GM19193 (cell line): ENCODE results near the gene RPS18.
A peak's percentile ranks its signal among the peaks of the same experiment; 100 is the strongest.

Experiments
- POLR2A ChIP-seq: IDR thresholded peaks from 4 replicates; pipeline ENCODE4 v1.6.1; 2011; ENCODE audit not compliant: insufficient read depth, insufficient read length; ENCODE audit errors: extremely low read depth

RPS18 gene

GRCh38 chr6:33279971-33280511 lies 8.2 kb downstream of the RPS18 start:
- no peak for TF ChIP-seq POLR2A

GRCh38 chr6:33280539-33280938 lies 8.7 kb downstream of the RPS18 start:
- TF ChIP-seq POLR2A, result no peak

GRCh38 chr6:33286946-33287914 lies 15.4 kb downstream of the RPS18 start:
- TF ChIP-seq POLR2A, result no peak

- TF ChIP-seq POLR2A, result no peak
Observed at GRCh38 chr6:33288141-33288920, 16.5 kb downstream of the RPS18 start.

- TF ChIP-seq POLR2A, result peak; percentile 51
Observed at GRCh38 chr6:33288921-33289783, 17.3 kb downstream of the RPS18 start, which contains the start of the genes PFDN6 and WDR46. TSS of gene PFDN6 (plus strand) at chr6:33289601. CDS start at chr6:33289857, 256 bp downstream. TSS of gene WDR46 (minus strand) at chr6:33289239. CDS start at chr6:33289170, 69 bp downstream.

- TF ChIP-seq POLR2A, result no peak
Observed at GRCh38 chr6:33289784-33290315, 18.0 kb downstream of the RPS18 start.

- TF ChIP-seq POLR2A, result no peak
Observed at GRCh38 chr6:33290459-33290858, 18.6 kb downstream of the RPS18 start.

GRCh38 chr6:33292996-33293682 lies 21.3 kb downstream of the RPS18 start:
- TF ChIP-seq POLR2A, result no peak

GRCh38 chr6:33294086-33294823 lies 22.4 kb downstream of the RPS18 start:
- TF ChIP-seq POLR2A, result no peak

GRCh38 chr6:33295621-33296369 lies 23.9 kb downstream of the RPS18 start:
- no peak for TF ChIP-seq POLR2A

GRCh38 chr6:33296797-33297405 lies 25.0 kb downstream of the RPS18 start:
- TF ChIP-seq POLR2A, result no peak
